Measurements from ENCODE around the gene MYH11. TPM values are rescaled to one million over a fixed set of nuclear protein-coding genes. Genes with fewer than 3 reads are reported as not detected.

MYH11 gene
- total and polyA plus RNA-seq, 2 of the 13 experiments (the other 11 are each of a cell fraction or from before 2014, with no cell fraction given) = not detected

DNA sequence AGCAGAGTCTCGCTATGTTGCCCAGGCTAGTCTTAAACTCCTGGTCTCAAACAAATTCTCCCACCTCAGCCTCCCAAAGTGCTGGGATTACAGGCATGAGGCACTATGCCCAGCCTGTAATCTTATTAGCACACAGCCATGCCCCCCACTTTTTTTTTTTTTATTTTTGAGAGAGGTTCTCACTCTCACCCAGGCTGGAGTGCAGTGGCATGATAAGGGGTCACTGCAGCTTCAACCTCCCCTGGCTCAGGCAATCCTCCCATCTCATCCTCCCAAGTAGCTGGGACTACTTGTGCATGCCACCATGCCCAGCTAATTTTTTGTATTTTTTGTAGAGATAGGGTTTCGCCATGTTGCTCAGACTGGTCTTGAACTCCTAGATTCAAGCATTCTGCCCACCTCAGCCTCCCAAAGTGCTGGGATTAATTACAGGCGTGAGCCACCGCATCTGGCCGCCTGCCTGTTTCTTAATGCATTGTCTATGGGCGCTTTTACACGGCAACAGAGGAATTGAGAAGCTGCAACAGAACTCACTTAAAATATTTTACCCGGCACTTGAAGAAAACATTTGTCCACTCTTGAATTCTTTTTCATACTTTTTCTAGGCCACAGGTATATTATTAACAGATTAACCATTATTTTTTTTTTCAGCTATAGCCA lies 40.4 kb upstream of the MYH11 start:
- Histone ChIP-seq H3K9me3 (ENCODE audit: low read length) (no peaks in the 10 kb centered on the region), H4K20me1 (ENCODE audit: insufficient read depth, low read length) (no peaks in the 10 kb centered on the region), H3K4me1 (ENCODE audit: insufficient read depth, low read length) (peaks cover 73% of the 10 kb centered on the region), H3K4me3 (replicated peaks in 1 of 3; ENCODE audit: insufficient read depth in 1 of 3, low read depth in 2 of 3, low read length in 3 of 3) (no peak overlapping the region), H3K4me2 (ENCODE audit: low read depth, low read length) (no peak overlapping the region), H3K9ac (ENCODE audit: insufficient read depth, low read depth, low read length) (no peak overlapping the region), H2AFZ (ENCODE audit: low read length) (no peak overlapping the region), H3K36me3 (replicated peaks in 1 of 2; ENCODE audit: control insufficient read depth in 1 of 2, insufficient read depth in 2 of 2, low read length in 2 of 2) (no peaks in the 10 kb centered on the region), H3K27ac (ENCODE audit: extremely low read length, insufficient read depth, low read length) (no peak overlapping the region), H3K79me2 (ENCODE audit: insufficient read depth, low read length) (no peaks in the 10 kb centered on the region), H3K27me3 (ENCODE audit: control insufficient read depth in 1 of 2, insufficient read depth in 2 of 2, low read length in 2 of 2) (no peaks in the 10 kb centered on the region)
- CTCF ChIA-PET (ENCODE audit: low intra/inter-chr PET ratio, low total read pairs) = no interaction called here
- FAIRE-seq (no peak), DNase-seq (ENCODE audit: low spot score) (no peak), ATAC-seq (no peak)
- POLR2A ChIA-PET = interaction anchor here (5.2 kb wide), 1 partner anchor 10 kb away, joined by 72 read pairs; the partner anchor contains the start of gene CEP20
- in situ Hi-C loops (cut with HindIII; ENCODE audit: extremely low pct_ligation_motif_present, low pct_unique_long_range_greater_than_20kb) = no loop called here
- no TSS peak for BruUV-seq (replicated peaks)
- TF ChIP-seq ZNF552 (CRISPR knock-in tag; IDR thresholded peaks at IDR 0.05; ENCODE audit: borderline replicate concordance) (0 out of 2 replicates have a peak, but pooled peaks have one; percentile 33), ZNF333 (CRISPR knock-in tag; IDR thresholded peaks at IDR 0.05; ENCODE audit: borderline replicate concordance) (no peak), ZFP41 (CRISPR knock-in tag; IDR thresholded peaks at IDR 0.05; ENCODE audit: borderline replicate concordance) (no peak)
- intact Hi-C loops (cut with micrococcal nuclease; ENCODE audit: unreplicated experiment) = loop anchor here (5.0 kb wide), 1 partner anchor 50 kb away; the partner anchor contains the start of gene ABCC1
- 81% methylated on average over 8 of the region's 8 CpGs for WGBS (ENCODE audit: low lambda C conversion rate)

DNA sequence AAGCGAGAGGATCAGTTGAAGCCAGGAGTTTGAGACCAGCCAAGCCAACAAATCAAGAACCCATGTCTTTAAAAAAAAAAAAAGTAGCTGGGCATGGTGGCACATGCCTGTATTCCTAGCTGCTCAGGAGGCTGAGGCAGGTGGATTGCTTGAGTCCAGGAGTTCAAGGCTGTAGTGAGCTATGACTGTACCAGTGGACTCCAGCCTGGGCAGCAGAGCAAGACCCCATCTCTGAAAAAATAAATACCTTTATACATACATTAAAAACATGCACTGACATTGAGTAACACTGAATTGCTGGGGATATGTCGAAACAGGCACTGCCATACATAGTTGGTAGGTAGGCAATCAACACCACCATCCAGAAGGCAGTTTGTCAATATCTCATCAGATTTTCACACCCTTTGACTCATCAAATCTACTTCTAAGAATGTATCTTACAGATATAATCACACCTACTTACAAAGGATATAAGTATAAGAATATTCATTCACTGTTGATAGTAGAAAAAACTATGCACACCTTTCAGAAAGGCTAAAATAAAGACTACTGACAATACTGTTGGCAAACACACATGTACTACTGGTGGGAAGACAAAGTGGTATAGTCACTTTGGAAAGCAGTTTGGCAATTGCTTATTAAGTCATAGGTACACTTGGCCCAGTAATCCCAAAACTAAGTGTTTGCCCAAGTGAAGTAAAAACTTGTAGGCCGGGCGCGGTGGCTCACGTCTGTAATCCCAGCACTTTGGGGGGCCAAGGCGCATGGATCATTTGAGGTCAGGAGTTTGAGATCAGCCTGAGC lies 37.9 kb upstream of the MYH11 start:
- no peak for ATAC-seq
- Histone ChIP-seq H3K27ac (ENCODE audit: extremely low read length, insufficient read depth, low read length) (no peak overlapping the region), H3K4me1 (ENCODE audit: insufficient read depth, low read length) (peaks cover 59% of the 10 kb centered on the region), H3K36me3 (replicated peaks in 1 of 2; ENCODE audit: control insufficient read depth in 1 of 2, insufficient read depth in 2 of 2, low read length in 2 of 2) (no peaks in the 10 kb centered on the region), H3K4me3 (replicated peaks in 1 of 3; ENCODE audit: insufficient read depth in 1 of 3, low read depth in 2 of 3, low read length in 3 of 3) (no peak overlapping the region), H3K9ac (ENCODE audit: insufficient read depth, low read depth, low read length) (no peak overlapping the region), H3K79me2 (ENCODE audit: insufficient read depth, low read length) (no peaks in the 10 kb centered on the region), H3K27me3 (ENCODE audit: control insufficient read depth in 1 of 2, insufficient read depth in 2 of 2, low read length in 2 of 2) (no peaks in the 10 kb centered on the region), H4K20me1 (ENCODE audit: insufficient read depth, low read length) (no peaks in the 10 kb centered on the region), H2AFZ (ENCODE audit: low read length) (no peak overlapping the region), H3K9me3 (ENCODE audit: low read length) (no peaks in the 10 kb centered on the region), H3K4me2 (ENCODE audit: low read depth, low read length) (no peak overlapping the region)
- ChIA-PET CTCF (ENCODE audit: low intra/inter-chr PET ratio, low total read pairs) (no interaction called here), POLR2A (no interaction called here)
- no peak for FAIRE-seq
- no TSS peak for BruUV-seq (replicated peaks)
- DNase-seq (ENCODE audit: low spot score) = no peak
- 67% methylated on average over 7 of the region's 7 CpGs for WGBS (ENCODE audit: low lambda C conversion rate)
- in situ Hi-C loops (cut with HindIII; ENCODE audit: extremely low pct_ligation_motif_present, low pct_unique_long_range_greater_than_20kb) = no loop called here
- intact Hi-C loops (cut with micrococcal nuclease; ENCODE audit: unreplicated experiment) = loop anchor here (5.0 kb wide), 1 partner anchor 53 kb away; the partner anchor contains the start of gene ABCC1
- peak; percentile 24; the same call in 1 of the 2 replicates for TF ChIP-seq HNF4A (CRISPR knock-in tag; IDR thresholded peaks at IDR 0.05)
- TF ChIP-seq ZMYM2 (CRISPR knock-in tag; IDR thresholded peaks at IDR 0.05) = 0 out of 2 replicates have a peak, but pooled peaks have one; percentile 34
- TF ChIP-seq, protein P1, sequence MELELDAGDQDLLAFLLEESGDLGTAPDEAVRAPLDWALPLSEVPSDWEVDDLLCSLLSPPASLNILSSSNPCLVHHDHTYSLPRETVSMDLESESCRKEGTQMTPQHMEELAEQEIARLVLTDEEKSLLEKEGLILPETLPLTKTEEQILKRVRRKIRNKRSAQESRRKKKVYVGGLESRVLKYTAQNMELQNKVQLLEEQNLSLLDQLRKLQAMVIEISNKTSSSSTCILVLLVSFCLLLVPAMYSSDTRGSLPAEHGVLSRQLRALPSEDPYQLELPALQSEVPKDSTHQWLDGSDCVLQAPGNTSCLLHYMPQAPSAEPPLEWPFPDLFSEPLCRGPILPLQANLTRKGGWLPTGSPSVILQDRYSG (CRISPR knock-in tag; IDR thresholded peaks at IDR 0.05) = no peak
- TF ChIP-seq CEBPB (IDR thresholded peaks at IDR 0.05; ENCODE audit: borderline replicate concordance, low read depth, low read length) = peak; percentile 50; the same call in 1 of the 2 replicates

Measured in HepG2 (cell line).